ENCODE data around the gene ECM1. TPM values are rescaled to one million over a fixed set of nuclear protein-coding genes. Genes with fewer than 3 reads are reported as not detected.

Gene ECM1
- total and polyA plus RNA-seq, 2 of the 8 experiments (the other 6 are each of a cell fraction or from before 2014, with no cell fraction given), result 0.95 to 0.98 TPM

DNA sequence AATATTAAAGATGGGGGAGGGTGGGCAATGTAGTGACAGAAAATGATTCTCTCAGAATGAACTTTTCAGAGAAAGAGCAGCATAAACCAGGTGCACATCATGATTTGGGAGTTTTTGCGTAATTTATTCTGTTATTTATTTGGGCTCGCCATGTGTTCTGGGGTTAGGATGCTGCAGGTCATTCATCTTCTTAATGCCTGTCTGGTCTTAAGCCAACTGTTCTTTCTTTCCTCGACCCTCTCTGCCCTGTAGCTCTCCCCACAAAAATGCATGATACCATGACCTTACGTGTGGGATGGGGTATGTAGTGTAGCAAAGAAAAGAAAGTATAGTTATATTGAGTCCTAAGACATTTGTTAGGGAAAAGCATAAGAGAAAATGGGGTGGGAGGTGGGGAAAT is 33.0 kb upstream of the ECM1 start:
- Histone ChIP-seq H2BK20ac (ENCODE audit: low read length) (no peak overlapping the region), H3K79me1 (ENCODE audit: low read depth, low read length) (no peaks in the 10 kb centered on the region), H2AK5ac (ENCODE audit: low read depth, low read length) (no peak overlapping the region), H2BK12ac (ENCODE audit: low read depth, low read length) (no peak overlapping the region), H3K9me3 (ENCODE audit: insufficient read depth in 2 of 2, low read depth in 1 of 2, low read length in 1 of 2) (no peaks in the 10 kb centered on the region), H4K8ac (ENCODE audit: extremely low read depth, insufficient read depth, low read length) (no peak overlapping the region), H3K4me2 (ENCODE audit: insufficient read depth in 1 of 2, low read depth in 2 of 2, low read length in 2 of 2) (no peak overlapping the region), H3K27ac (ENCODE audit: low read depth, low read length) (no peak overlapping the region), H3K14ac (ENCODE audit: insufficient read length) (no peak overlapping the region), H3K18ac (ENCODE audit: extremely low read depth, low read length) (no peak overlapping the region), H3K9ac (replicated peaks in 1 of 4; ENCODE audit: extremely low read depth in 1 of 4, low read depth in 3 of 4, low read length in 3 of 4) (no peak overlapping the region), H4K20me1 (replicated peaks in 1 of 2; ENCODE audit: control insufficient read depth in 1 of 2, insufficient read depth in 2 of 2, low read length in 2 of 2) (peaks cover 0 to 2% of the 10 kb centered on the region in 2 experiments), H3K36me3 (ENCODE audit: control insufficient read depth in 2 of 4, insufficient read depth in 4 of 4, low read length in 3 of 4) (peaks cover 15 to 29% (median 19%) of the 10 kb centered on the region in 4 experiments), H3K79me2 (ENCODE audit: control insufficient read depth in 1 of 2, insufficient read depth in 2 of 2, low read length in 2 of 2) (no peaks in the 10 kb centered on the region), H2BK15ac (ENCODE audit: low read length) (no peak overlapping the region), H2AFZ (ENCODE audit: low read length) (no peak overlapping the region), H3K4me1 (replicated peaks in 1 of 4; ENCODE audit: control insufficient read depth in 3 of 4, insufficient read depth in 4 of 4, low read length in 3 of 4) (peaks cover 0 to 8% (median 4%) of the 10 kb centered on the region in 4 experiments; a peak in 4 of 7 replicates), H4K91ac (replicated peaks; ENCODE audit: insufficient read length, low read length) (no peak overlapping the region), H3K4ac (replicated peaks; ENCODE audit: insufficient read length, low read depth, low read length) (no peak overlapping the region), H3K4me3 (ENCODE audit: extremely low read depth in 1 of 4, insufficient read depth in 2 of 4, low read depth in 3 of 4, low read length in 4 of 4) (no peak overlapping the region), H3K56ac (replicated peaks; ENCODE audit: insufficient read length, low read depth, low read length) (no peak overlapping the region), H2BK120ac (replicated peaks; ENCODE audit: low read depth, low read length) (no peak overlapping the region), H3K23me2 (ENCODE audit: low read depth, low read length) (no peaks in the 10 kb centered on the region), H2BK5ac (ENCODE audit: low read depth, low read length) (no peak overlapping the region), H4K5ac (ENCODE audit: insufficient read length, low read depth, low read length) (no peak overlapping the region), H3K23ac (ENCODE audit: insufficient read length) (no peak overlapping the region), H3K27me3 (replicated peaks in 1 of 4; ENCODE audit: control insufficient read depth in 3 of 4, extremely low read depth in 1 of 4, insufficient read depth in 3 of 4, low read length in 3 of 4) (no peaks in the 10 kb centered on the region)
- FAIRE-seq (no peak), DNase-seq (ENCODE audit: low read depth in 1 of 2, low spot score in 2 of 2) (no peak)
- POLR2A ChIA-PET (ENCODE audit: partially characterized antibody), result interaction anchor here (1.3 to 1.4 kb wide), 2 partner anchors 11 to 33 kb away, joined by 3 read pairs; partner anchors contain the start of gene ECM1
- CTCF ChIA-PET (ENCODE audit: partially characterized antibody), result interaction anchor here (0.5 to 0.7 kb wide), 2 partner anchors 58 to 781 kb away, joined by 3 read pairs; no protein-coding TSS in a partner anchor
- 72% methylated on average over 4 of the region's 4 CpGs; no CpG with 5 or more reads in 1 of the 2 experiments for WGBS, 2 experiments (ENCODE audit: extremely low coverage in 1 of 2, insufficient coverage in 1 of 2, insufficient read length in 1 of 2, insufficient replicate concordance in 2 of 2, low coverage in 1 of 2, low lambda C conversion rate in 2 of 2, missing lambda C conversion rate in 1 of 2)
- TF ChIP-seq, protein P1, sequence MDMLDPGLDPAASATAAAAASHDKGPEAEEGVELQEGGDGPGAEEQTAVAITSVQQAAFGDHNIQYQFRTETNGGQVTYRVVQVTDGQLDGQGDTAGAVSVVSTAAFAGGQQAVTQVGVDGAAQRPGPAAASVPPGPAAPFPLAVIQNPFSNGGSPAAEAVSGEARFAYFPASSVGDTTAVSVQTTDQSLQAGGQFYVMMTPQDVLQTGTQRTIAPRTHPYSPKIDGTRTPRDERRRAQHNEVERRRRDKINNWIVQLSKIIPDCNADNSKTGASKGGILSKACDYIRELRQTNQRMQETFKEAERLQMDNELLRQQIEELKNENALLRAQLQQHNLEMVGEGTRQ (IDR thresholded peaks at IDR 0.05; ENCODE audit: low read length), result no peak
- TF ChIP-seq, protein P2, sequence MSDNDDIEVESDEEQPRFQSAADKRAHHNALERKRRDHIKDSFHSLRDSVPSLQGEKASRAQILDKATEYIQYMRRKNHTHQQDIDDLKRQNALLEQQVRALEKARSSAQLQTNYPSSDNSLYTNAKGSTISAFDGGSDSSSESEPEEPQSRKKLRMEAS (IDR thresholded peaks at IDR 0.05), result no peak
- TF ChIP-seq KDM4A (IDR thresholded peaks at IDR 0.05; ENCODE audit: low read depth, low read length, severe bottlenecking), result no peak
- TF ChIP-seq, protein P3, sequence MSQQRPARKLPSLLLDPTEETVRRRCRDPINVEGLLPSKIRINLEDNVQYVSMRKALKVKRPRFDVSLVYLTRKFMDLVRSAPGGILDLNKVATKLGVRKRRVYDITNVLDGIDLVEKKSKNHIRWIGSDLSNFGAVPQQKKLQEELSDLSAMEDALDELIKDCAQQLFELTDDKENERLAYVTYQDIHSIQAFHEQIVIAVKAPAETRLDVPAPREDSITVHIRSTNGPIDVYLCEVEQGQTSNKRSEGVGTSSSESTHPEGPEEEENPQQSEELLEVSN (IDR thresholded peaks at IDR 0.05), result no peak
- TF ChIP-seq HDAC2 (IDR thresholded peaks at IDR 0.05; ENCODE audit: borderline replicate concordance in 1 of 2, low read depth in 2 of 2, low read length in 2 of 2), result no peak
- TF ChIP-seq FOSL1 (IDR thresholded peaks at IDR 0.05; ENCODE audit: insufficient read depth, low read depth, low read length), result no peak
- no peak for TF ChIP-seq JUN (IDR thresholded peaks at IDR 0.05; ENCODE audit: low read depth, low read length)
- no peak for TF ChIP-seq YY1 (IDR thresholded peaks at IDR 0.05; ENCODE audit: low read depth, low read length)
- no peak for TF ChIP-seq CHD2 (IDR thresholded peaks at IDR 0.05; ENCODE audit: low read length)
- TF ChIP-seq ASH2L (IDR thresholded peaks at IDR 0.05; ENCODE audit: low read length), result no peak
- no peak for TF ChIP-seq SP2 (IDR thresholded peaks at IDR 0.05; ENCODE audit: low read length)
- no peak for TF ChIP-seq BRCA1 (IDR thresholded peaks at IDR 0.05; ENCODE audit: low read depth, low read length)
